ENCODE measurements around the gene TXNRD2.

- TF ChIP-seq ZNF274 (IDR thresholded peaks at IDR 0.05; ENCODE audit: low read depth, low read length) (no peak), SUZ12 (IDR thresholded peaks at IDR 0.05; ENCODE audit: extremely low read depth, insufficient read depth, insufficient read length) (no peak)
Measured at GRCh38 chr22:19948057-19948760, 6.6 kb upstream of the TXNRD2 start.

Measured in NT2/D1 (cell line).